IMR-90 (cell line): ENCODE data around the gene NKAIN4.

Source experiments
- BHLHE40 ChIP-seq: fragments of 150-350 bp; IDR thresholded peaks from 2 replicates; pipeline ENCODE4 v1.6.1; 2016; ENCODE audit warnings: mild to moderate bottlenecking, low read depth, low read length
- CEBPB ChIP-seq: IDR thresholded peaks from 2 replicates; pipeline ENCODE4 v1.6.1; 2012; ENCODE audit warnings: low read depth, low read length, improper control_type of control experiment
- CHD1 ChIP-seq: IDR thresholded peaks from 2 replicates; pipeline ENCODE4 v1.6.1; 2012; ENCODE audit warnings: low read depth, low read length, improper control_type of control experiment
- MAFK ChIP-seq: IDR thresholded peaks from 2 replicates; pipeline ENCODE4 v1.6.1; 2012; ENCODE audit warnings: low read depth, low read length, improper control_type of control experiment
- MAZ ChIP-seq: IDR thresholded peaks from 2 replicates; pipeline ENCODE4 v1.6.1; 2012; ENCODE audit warnings: low read depth, mild to moderate bottlenecking, low read length, improper control_type of control experiment, moderate library complexity, borderline replicate concordance
- NFE2L2 ChIP-seq: fragments of 150-350 bp; IDR thresholded peaks from 2 replicates; pipeline ENCODE4 v1.6.1; 2016; ENCODE audit warnings: low read depth, mild to moderate bottlenecking, low read length
- POLR2A ChIP-seq: IDR thresholded peaks from 2 replicates; pipeline ENCODE4 v1.6.1; 2012; ENCODE audit warnings: mild to moderate bottlenecking, low read depth, low read length
- RAD21 ChIP-seq: IDR thresholded peaks from 2 replicates; pipeline ENCODE4 v1.6.1; 2012; ENCODE audit warnings: low read length, improper control_type of control experiment
- RCOR1 ChIP-seq: IDR thresholded peaks from 2 replicates; pipeline ENCODE4 v1.6.1; 2012; ENCODE audit warnings: mild to moderate bottlenecking, low read length, improper control_type of control experiment; ENCODE audit not compliant: insufficient replicate concordance
- RFX5 ChIP-seq: IDR thresholded peaks from 2 replicates; pipeline ENCODE4 v1.8.0; 2012; ENCODE audit warnings: low read depth, mild to moderate bottlenecking, low read length, moderate library complexity
- SMC3 ChIP-seq: fragments of 150-350 bp; IDR thresholded peaks from 2 replicates; pipeline ENCODE4 v1.6.1; 2016; ENCODE audit warnings: low read depth, mild to moderate bottlenecking, antibody characterized with exemption, low read length, moderate library complexity
- TF ChIP-seq, protein P1 (sequence below): fragments of 150-350 bp; IDR thresholded peaks from 2 replicates; pipeline ENCODE4 v1.6.1; 2017; ENCODE audit warnings: mild to moderate bottlenecking, antibody characterized with exemption, low read length, low read depth
- TF ChIP-seq, protein P2 (sequence below): conservative IDR thresholded peaks from 2 replicates; pipeline ENCODE4 v1.5.1; 2012; ENCODE audit warnings: mild to moderate bottlenecking, low read depth, low read length, improper control_type of control experiment
- TF ChIP-seq, protein P3 (sequence below): fragments of 150-350 bp; IDR thresholded peaks from 2 replicates; pipeline ENCODE4 v1.6.1; 2016; ENCODE audit warnings: low read depth, mild to moderate bottlenecking, low read length, moderate library complexity, borderline replicate concordance

DNA sequence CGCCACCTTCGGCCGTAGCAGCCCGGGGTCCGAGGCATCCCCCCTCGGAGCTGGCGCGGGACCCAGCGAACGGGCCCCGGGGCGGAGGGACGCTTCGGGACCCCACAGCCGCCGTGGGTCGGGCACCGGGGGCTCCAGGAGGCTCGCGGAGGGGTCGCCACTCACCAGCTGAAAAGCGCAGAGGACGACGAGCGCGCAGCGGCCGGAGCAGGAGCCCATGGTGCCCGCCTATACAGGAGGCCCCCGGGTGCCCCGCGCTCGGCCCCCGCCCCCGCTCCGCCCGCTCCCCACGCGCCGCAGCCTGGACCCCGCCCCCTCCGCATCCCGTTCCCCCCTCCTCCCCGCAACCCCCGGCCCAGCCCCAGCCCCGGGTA, at the start of gene NKAIN4:
- TF ChIP-seq, protein P1, sequence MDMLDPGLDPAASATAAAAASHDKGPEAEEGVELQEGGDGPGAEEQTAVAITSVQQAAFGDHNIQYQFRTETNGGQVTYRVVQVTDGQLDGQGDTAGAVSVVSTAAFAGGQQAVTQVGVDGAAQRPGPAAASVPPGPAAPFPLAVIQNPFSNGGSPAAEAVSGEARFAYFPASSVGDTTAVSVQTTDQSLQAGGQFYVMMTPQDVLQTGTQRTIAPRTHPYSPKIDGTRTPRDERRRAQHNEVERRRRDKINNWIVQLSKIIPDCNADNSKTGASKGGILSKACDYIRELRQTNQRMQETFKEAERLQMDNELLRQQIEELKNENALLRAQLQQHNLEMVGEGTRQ = no peak
- no peak for TF ChIP-seq POLR2A
- TF ChIP-seq, protein P2, sequence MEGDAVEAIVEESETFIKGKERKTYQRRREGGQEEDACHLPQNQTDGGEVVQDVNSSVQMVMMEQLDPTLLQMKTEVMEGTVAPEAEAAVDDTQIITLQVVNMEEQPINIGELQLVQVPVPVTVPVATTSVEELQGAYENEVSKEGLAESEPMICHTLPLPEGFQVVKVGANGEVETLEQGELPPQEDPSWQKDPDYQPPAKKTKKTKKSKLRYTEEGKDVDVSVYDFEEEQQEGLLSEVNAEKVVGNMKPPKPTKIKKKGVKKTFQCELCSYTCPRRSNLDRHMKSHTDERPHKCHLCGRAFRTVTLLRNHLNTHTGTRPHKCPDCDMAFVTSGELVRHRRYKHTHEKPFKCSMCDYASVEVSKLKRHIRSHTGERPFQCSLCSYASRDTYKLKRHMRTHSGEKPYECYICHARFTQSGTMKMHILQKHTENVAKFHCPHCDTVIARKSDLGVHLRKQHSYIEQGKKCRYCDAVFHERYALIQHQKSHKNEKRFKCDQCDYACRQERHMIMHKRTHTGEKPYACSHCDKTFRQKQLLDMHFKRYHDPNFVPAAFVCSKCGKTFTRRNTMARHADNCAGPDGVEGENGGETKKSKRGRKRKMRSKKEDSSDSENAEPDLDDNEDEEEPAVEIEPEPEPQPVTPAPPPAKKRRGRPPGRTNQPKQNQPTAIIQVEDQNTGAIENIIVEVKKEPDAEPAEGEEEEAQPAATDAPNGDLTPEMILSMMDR = no peak
- no peak for TF ChIP-seq RAD21
- TF ChIP-seq MAZ = no peak
- no peak for TF ChIP-seq CEBPB
- TF ChIP-seq NFE2L2 = no peak
- no peak for TF ChIP-seq RFX5
- TF ChIP-seq MAFK = no peak
- TF ChIP-seq RCOR1 = no peak
- TF ChIP-seq, protein P3, sequence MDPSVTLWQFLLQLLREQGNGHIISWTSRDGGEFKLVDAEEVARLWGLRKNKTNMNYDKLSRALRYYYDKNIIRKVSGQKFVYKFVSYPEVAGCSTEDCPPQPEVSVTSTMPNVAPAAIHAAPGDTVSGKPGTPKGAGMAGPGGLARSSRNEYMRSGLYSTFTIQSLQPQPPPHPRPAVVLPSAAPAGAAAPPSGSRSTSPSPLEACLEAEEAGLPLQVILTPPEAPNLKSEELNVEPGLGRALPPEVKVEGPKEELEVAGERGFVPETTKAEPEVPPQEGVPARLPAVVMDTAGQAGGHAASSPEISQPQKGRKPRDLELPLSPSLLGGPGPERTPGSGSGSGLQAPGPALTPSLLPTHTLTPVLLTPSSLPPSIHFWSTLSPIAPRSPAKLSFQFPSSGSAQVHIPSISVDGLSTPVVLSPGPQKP = no peak
- TF ChIP-seq SMC3 = no peak
- TF ChIP-seq CHD1 = no peak
- TF ChIP-seq BHLHE40 = no peak
